Esophagus muscularis mucosa (tissue), 4 donors: ENCODE results near the gene STAG2. TPM values are rescaled to one million over a fixed set of nuclear protein-coding genes. Genes with fewer than 3 reads are reported as not detected.
A peak's percentile ranks its signal among the peaks of the same experiment; 100 is the strongest.

Source experiments
- DNase-seq: peaks from one replicate; pipeline ENCODE4 v3.0.0-alpha.2; 2017; ENCODE audit errors: extremely low spot score
- H3K27ac ChIP-seq, 4 donors: fragments of 200-600 bp; sonication (generic); replicated peaks in 1 of 4; 1 replicate in 3 of 4; 2 replicates in 1 of 4; pipeline ENCODE4 v1.5.1; 2016 to 2019; ENCODE audit warnings: mild to moderate bottlenecking in 1 of 4
- H3K27me3 ChIP-seq, 4 donors: fragments of 200-600 bp; sonication (generic); one replicate each; pipeline versions ENCODE4 v1.5.1 to v1.6.0; 2016 to 2019
- H3K36me3 ChIP-seq, 4 donors: fragments of 200-600 bp; sonication (generic); one replicate each; pipeline ENCODE4 v1.5.1; 2016 to 2019
- H3K4me1 ChIP-seq, 4 donors: fragments of 200-600 bp; sonication (generic); one replicate each; pipeline ENCODE4 v1.5.1; 2016 to 2019
- H3K4me3 ChIP-seq, 4 donors: fragments of 200-600 bp; sonication (generic); 1 replicate in 2 of 4; 2 replicates in 2 of 4; pipeline ENCODE4 v1.5.1; 2016 to 2019; ENCODE audit warnings: mild to moderate bottlenecking in 4 of 4, moderate library complexity in 1 of 4
- H3K9me3 ChIP-seq, 4 donors: fragments of 200-600 bp; sonication (generic); 1 replicate in 3 of 4; 2 replicates in 1 of 4; pipeline ENCODE4 v1.5.1; 2016 to 2019
- EP300 ChIP-seq: sonication (generic); formaldehyde crosslinking; IDR thresholded peaks from one replicate; pipeline ENCODE4 v1.6.1; 2017; ENCODE audit warnings: antibody characterized with exemption
- POLR2A ChIP-seq: fragments of 450-650 bp; IDR thresholded peaks from one replicate; pipeline ENCODE4 v1.6.1; 2017; ENCODE audit warnings: antibody characterized with exemption, moderate library complexity, mild to moderate bottlenecking, low read depth
- POLR2AphosphoS5 ChIP-seq, 2 donors: sonication (generic); formaldehyde crosslinking; IDR thresholded peaks; one replicate each; pipeline ENCODE4 v1.6.1; 2017; ENCODE audit warnings: antibody characterized with exemption in 2 of 2
- WGBS: methylation state at CpG from one replicate; pipeline ENCODE4 v1.1.5; 2018; 5-methylcytosine and 5-hydroxymethylcytosine counted together
- intact Hi-C: fragments of 100-400 bp; cut with DNase I; formaldehyde crosslinking; loops from one replicate; pipeline ENCODE4 v1.15.1; 2023
- total RNA-seq, 4 donors: library from RNA; depleted of rRNA; stranded (reverse); fragments of >200 nt; gene quantifications; one replicate each; pipeline versions ENCODE4 v1.1.0 to v1.2.1, GENCODE V29; 2016
- TF ChIP-seq, protein P1 (sequence below), 3 experiments: fragments of 200-600 bp in 2 of 3; fragments of 450-650 bp in 1 of 3; sonication (generic) in 2 of 3; IDR thresholded peaks; one replicate each; pipeline ENCODE4 v1.5.1; 2017 to 2019; ENCODE audit warnings: antibody characterized with exemption in 3 of 3, mild to moderate bottlenecking in 2 of 3, moderate library complexity in 1 of 3

Gene STAG2
- total RNA-seq: 10 to 100 TPM; 60.6 to 94.3 (median 84.7) TPM

- Histone ChIP-seq H3K9me3 (no peaks in the 10 kb centered on the region), H3K27ac (peak within 1 kb of the TSS; percentile 96 to 98 (median 97)), H3K36me3 (no peaks in the 10 kb centered on the region), H3K4me3 (peak within 1 kb of the TSS; percentile 71 to 81 (median 74)), H3K27me3 (no peaks in the 10 kb centered on the region), H3K4me1 (peaks cover 8 to 37% (median 19%) of the 10 kb centered on the region in 4 donors)
- DNase-seq: peak; percentile 91
- TF ChIP-seq POLR2AphosphoS5 (IDR thresholded peaks at IDR 0.05): peak; percentile 51 to 76
- TF ChIP-seq EP300: no peak
- WGBS: 44% methylated on average over 26 of the region's 38 CpGs
- intact Hi-C loops: loop anchor here (2.0 kb wide), 1 partner anchor 13 kb away; no protein-coding TSS in a partner anchor
Observed at GRCh38 chrX:123961268-123962005, at the start of gene STAG2. STAG2 (plus strand) TSS chrX:123961706; CDS start chrX:124022628, 60,922 bp downstream.

DNA sequence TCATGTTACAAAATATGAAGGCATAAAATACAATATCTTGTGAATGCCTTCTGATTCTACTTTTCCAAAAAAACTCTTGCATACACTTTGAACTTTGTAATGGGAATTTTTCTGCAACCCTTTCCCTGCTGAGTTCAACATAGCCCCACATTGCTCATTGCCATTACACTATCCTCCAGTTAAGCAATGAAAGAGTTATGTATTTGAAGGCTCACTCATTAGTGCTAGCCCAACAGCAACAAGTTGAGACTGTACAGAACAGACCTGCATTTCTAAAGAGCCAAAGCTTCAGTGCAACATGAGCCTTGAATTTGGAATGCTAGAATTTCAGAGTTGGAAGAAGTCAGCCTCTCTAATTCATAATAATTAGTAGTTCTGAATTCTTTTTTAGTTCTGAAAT is 44.4 kb upstream of the STAG2 start:
- Histone ChIP-seq H3K27me3 (no peaks in the 10 kb centered on the region), H3K9me3 (no peaks in the 10 kb centered on the region), H3K27ac (no peak overlapping the region), H3K36me3 (no peaks in the 10 kb centered on the region), H3K4me1 (no peaks in the 10 kb centered on the region), H3K4me3 (no peak overlapping the region)
- DNase-seq: no peak
- intact Hi-C loops: no loop called here
- TF ChIP-seq EP300 (no peak), POLR2A (no peak), POLR2AphosphoS5 (IDR thresholded peaks at IDR 0.05) (no peak)
- TF ChIP-seq, protein P1, sequence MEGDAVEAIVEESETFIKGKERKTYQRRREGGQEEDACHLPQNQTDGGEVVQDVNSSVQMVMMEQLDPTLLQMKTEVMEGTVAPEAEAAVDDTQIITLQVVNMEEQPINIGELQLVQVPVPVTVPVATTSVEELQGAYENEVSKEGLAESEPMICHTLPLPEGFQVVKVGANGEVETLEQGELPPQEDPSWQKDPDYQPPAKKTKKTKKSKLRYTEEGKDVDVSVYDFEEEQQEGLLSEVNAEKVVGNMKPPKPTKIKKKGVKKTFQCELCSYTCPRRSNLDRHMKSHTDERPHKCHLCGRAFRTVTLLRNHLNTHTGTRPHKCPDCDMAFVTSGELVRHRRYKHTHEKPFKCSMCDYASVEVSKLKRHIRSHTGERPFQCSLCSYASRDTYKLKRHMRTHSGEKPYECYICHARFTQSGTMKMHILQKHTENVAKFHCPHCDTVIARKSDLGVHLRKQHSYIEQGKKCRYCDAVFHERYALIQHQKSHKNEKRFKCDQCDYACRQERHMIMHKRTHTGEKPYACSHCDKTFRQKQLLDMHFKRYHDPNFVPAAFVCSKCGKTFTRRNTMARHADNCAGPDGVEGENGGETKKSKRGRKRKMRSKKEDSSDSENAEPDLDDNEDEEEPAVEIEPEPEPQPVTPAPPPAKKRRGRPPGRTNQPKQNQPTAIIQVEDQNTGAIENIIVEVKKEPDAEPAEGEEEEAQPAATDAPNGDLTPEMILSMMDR (IDR thresholded peaks at IDR 0.05): no peak

GRCh38 chrX:123918106-123918721 is 43.3 kb upstream of the STAG2 start:
- no peaks in the 10 kb centered on the region for H3K9me3 ChIP-seq
- DNase-seq: no peak
- no peak overlapping the region for H3K27ac ChIP-seq
- TF ChIP-seq POLR2AphosphoS5 (IDR thresholded peaks at IDR 0.05): no peak
- TF ChIP-seq POLR2A: no peak
- 67% methylated on average over 4 of the region's 4 CpGs for WGBS
- H3K4me1 ChIP-seq: no peaks in the 10 kb centered on the region
- H3K27me3 ChIP-seq: no peaks in the 10 kb centered on the region
- no peaks in the 10 kb centered on the region for H3K36me3 ChIP-seq
- intact Hi-C loops: no loop called here
- H3K4me3 ChIP-seq: no peak overlapping the region

- no peak overlapping the region for H3K4me3 ChIP-seq
- TF ChIP-seq POLR2A (no peak), POLR2AphosphoS5 (IDR thresholded peaks at IDR 0.05) (no peak), EP300 (no peak)
- TF ChIP-seq, protein P1 (IDR thresholded peaks at IDR 0.05): no peak
- no peak overlapping the region for H3K27ac ChIP-seq
- no peaks in the 10 kb centered on the region for H3K9me3 ChIP-seq
- WGBS: 70% methylated on average over 1 of the region's 1 CpG
- H3K36me3 ChIP-seq: no peaks in the 10 kb centered on the region
- DNase-seq: no peak
- no peaks in the 10 kb centered on the region for H3K27me3 ChIP-seq
- H3K4me1 ChIP-seq: no peaks in the 10 kb centered on the region
- intact Hi-C loops: no loop called here
Observed at GRCh38 chrX:123920105-123920785, 41.3 kb upstream of the STAG2 start.

GRCh38 chrX:123923211-123923610 is 38.3 kb upstream of the STAG2 start:
- WGBS: 55% methylated on average over 2 of the region's 2 CpGs
- DNase-seq: no peak
- Histone ChIP-seq H3K4me1 (no peaks in the 10 kb centered on the region), H3K27me3 (no peaks in the 10 kb centered on the region), H3K27ac (no peak overlapping the region), H3K36me3 (no peaks in the 10 kb centered on the region), H3K9me3 (no peaks in the 10 kb centered on the region), H3K4me3 (no peak overlapping the region)
- intact Hi-C loops: no loop called here
- TF ChIP-seq EP300 (no peak), POLR2A (no peak), POLR2AphosphoS5 (IDR thresholded peaks at IDR 0.05) (no peak)
- TF ChIP-seq, protein P1 (IDR thresholded peaks at IDR 0.05): no peak
